HepG2 (cell line): ENCODE data around the gene MTF1. TPM values are rescaled to one million over a fixed set of nuclear protein-coding genes. Genes with fewer than 3 reads are reported as not detected.

ENCODE experiments used
- BCLAF1 ChIP-seq: fragments of 450-650 bp; IDR thresholded peaks from 2 replicates; pipeline ENCODE4 v1.6.1; 2017; ENCODE audit warnings: mild to moderate bottlenecking
- CBX2 ChIP-seq, 2 experiments: fragments of 200-600 bp in 1 of 2; sonication (generic); formaldehyde crosslinking in 1 of 2; IDR thresholded peaks; 2 replicates each; pipeline versions ENCODE4 v1.7.0 to v1.8.1; 2018 to 2022; ENCODE audit warnings: low read depth in 2 of 2, low read length in 1 of 2, mild to moderate bottlenecking in 1 of 2, missing genetic modification reagents in 1 of 2
- CENPX ChIP-seq: sonication (generic); formaldehyde crosslinking; IDR thresholded peaks from 2 replicates; pipeline ENCODE4 v1.9.0; 2021; ENCODE audit warnings: mild to moderate bottlenecking, missing genetic modification reagents, moderate library complexity
- ZBTB40 ChIP-seq, 2 experiments: fragments of 450-650 bp in 1 of 2; sonication (generic) in 1 of 2; formaldehyde crosslinking in 1 of 2; IDR thresholded peaks; 2 replicates each; pipeline versions ENCODE4 v1.6.1 to v1.8.0; 2016 to 2022; ENCODE audit warnings: antibody characterized with exemption in 1 of 2, mild to moderate bottlenecking in 1 of 2, missing genetic modification reagents in 1 of 2
- ZNF253 ChIP-seq: sonication (generic); formaldehyde crosslinking; IDR thresholded peaks from 2 replicates; pipeline ENCODE4 v1.8.0; 2022; ENCODE audit warnings: mild to moderate bottlenecking, missing genetic modification reagents, borderline replicate concordance
- ZNF275 ChIP-seq: sonication (generic); formaldehyde crosslinking; IDR thresholded peaks from 2 replicates; pipeline ENCODE4 v1.8.0; 2022; ENCODE audit warnings: missing genetic modification reagents, mild to moderate bottlenecking, inconsistent platforms, borderline replicate concordance
- ZNF496 ChIP-seq: sonication (generic); formaldehyde crosslinking; IDR thresholded peaks from 2 replicates; pipeline ENCODE4 v1.8.1; 2023; ENCODE audit warnings: mild to moderate bottlenecking, moderate library complexity, missing genetic modification reagents; ENCODE audit not compliant: insufficient replicate concordance
- ZNF512 ChIP-seq: sonication (generic); formaldehyde crosslinking; IDR thresholded peaks from 2 replicates; pipeline ENCODE4 v1.4.0; 2020; ENCODE audit warnings: mild to moderate bottlenecking, missing genetic modification reagents
- ZNF614 ChIP-seq: IDR thresholded peaks from 2 replicates; pipeline ENCODE4 v1.6.1; 2018; ENCODE audit warnings: missing biosample characterization, missing genetic modification reagents, inconsistent platforms, borderline replicate concordance
- ZNF704 ChIP-seq: sonication (generic); formaldehyde crosslinking; IDR thresholded peaks from 2 replicates; pipeline ENCODE4 v1.8.1; 2023; ENCODE audit warnings: mild to moderate bottlenecking, inconsistent platforms, moderate library complexity, missing genetic modification reagents, borderline replicate concordance
- ZNF737 ChIP-seq: sonication (generic); formaldehyde crosslinking; IDR thresholded peaks from 2 replicates; pipeline ENCODE4 v1.5.0; 2020; ENCODE audit warnings: missing genetic modification reagents, mild to moderate bottlenecking, borderline replicate concordance
- polyA plus RNA-seq, 8 experiments: library from polyadenylated mRNA; depleted of rRNA in 3 of 8; stranded (reverse) in 7 of 8; unstranded in 1 of 8; fragments of >200 nt; fragmentation: Illumina TruSeq in 4 of 8; extraction: Trizol in 4 of 8; gene quantifications; 2 replicates each; pipeline versions ENCODE4 v1.2.1 to v1.2.3, GENCODE V29; 2011 to 2016; ENCODE audit warnings: low read depth in 4 of 8, missing spikeins in 1 of 8, mixed read lengths in 1 of 8; ENCODE audit not compliant: insufficient read depth in 1 of 8
- total RNA-seq, 5 experiments: library from RNA; depleted of rRNA; stranded (reverse); fragments of >200 nt; fragmentation: Illumina TruSeq; extraction: Trizol; gene quantifications; 2 replicates each; pipeline ENCODE4 v1.2.3, GENCODE V29; 2016; ENCODE audit warnings: low read depth in 1 of 5

The MTF1 gene
- total and polyA plus RNA-seq, 2 of the 13 experiments (the other 11 are each of a cell fraction or from before 2014, with no cell fraction given) = 2.4 to 3.3 TPM

GRCh38 chr1:37764414-37764825 is 95.0 kb downstream of the MTF1 start (continued):
- TF ChIP-seq BCLAF1 (no peak), ZNF275 (CRISPR knock-in tag) (peak; percentile 98), ZNF512 (no peak), ZBTB40 (IDR thresholded peaks at IDR 0.05) (no peak), ZBTB40 (CRISPR knock-in tag; IDR thresholded peaks at IDR 0.05) (peak; percentile 95), ZNF704 (CRISPR knock-in tag) (peak; percentile 100), CBX2 (IDR thresholded peaks at IDR 0.05; ENCODE audit: low read depth, low read length) (no peak), CBX2 (CRISPR knock-in tag; IDR thresholded peaks at IDR 0.05; ENCODE audit: low read depth) (peak; percentile 84; the same call in 1 of the 2 replicates), ZNF737 (CRISPR knock-in tag) (peak; percentile 99), ZNF614 (CRISPR knock-in tag) (peak; percentile 98), CENPX (CRISPR knock-in tag) (no peak), ZNF253 (CRISPR knock-in tag) (peak; percentile 97), ZNF496 (CRISPR knock-in tag) (peak; percentile 32)
